Measurements from ENCODE around the gene SPRR2A. TPM values are rescaled to one million over a fixed set of nuclear protein-coding genes. Genes with fewer than 3 reads are reported as not detected.

SPRR2A gene
- total RNA-seq (not detected), polyA plus RNA-seq (not detected), total RNA-seq (0 reads per million in 6 experiments)

GRCh38 chr1:153057375-153057774 lies at the start of gene SPRR2A:
SPRR2A (minus strand) TSS chr1:153057512; CDS start chr1:153056735, 777 bp downstream.
- peaks cover 19 to 79% (median 35%) of the 10 kb centered on the region in 5 donors for H3K27me3 Mint-ChIP-seq
- H3K27ac Mint-ChIP-seq = no peak within 1 kb of the TSS
- no peak for DNase-seq
- POLR2A ChIA-PET = no interaction called here
- H3K4me1 Mint-ChIP-seq = no peaks in the 10 kb centered on the region
- H3K4me3 Mint-ChIP-seq = no peak within 1 kb of the TSS
- no peaks in the 10 kb centered on the region for H3K36me3 Mint-ChIP-seq
- H3K9me3 Mint-ChIP-seq = peaks cover 0 to 10% (median 0%) of the 10 kb centered on the region in 9 donors
- no peak for ATAC-seq

GRCh38 chr1:153100245-153100644 lies 42.9 kb upstream of the SPRR2A start:
- H3K27me3 Mint-ChIP-seq = peaks cover 15 to 51% (median 20%) of the 10 kb centered on the region in 5 donors

GRCh38 chr1:153099461-153100045 lies 42.2 kb upstream of the SPRR2A start:
- H3K27ac Mint-ChIP-seq = no peak overlapping the region

More at GRCh38 chr1:153100245-153100644, 42.9 kb upstream of the SPRR2A start:
- Mint-ChIP-seq H3K9me3 (peaks cover 0 to 17% (median 6%) of the 10 kb centered on the region in 9 donors), H3K36me3 (no peaks in the 10 kb centered on the region), H3K27ac (no peak overlapping the region), H3K4me1 (no peaks in the 10 kb centered on the region), H3K4me3 (no peak overlapping the region)
- POLR2A ChIA-PET = no interaction called here
- DNase-seq (no peak), ATAC-seq (no peak)

GRCh38 chr1:153095764-153096163 lies 38.5 kb upstream of the SPRR2A start:
- ATAC-seq (no peak), DNase-seq (no peak)
- Mint-ChIP-seq H3K36me3 (no peaks in the 10 kb centered on the region), H3K4me1 (no peaks in the 10 kb centered on the region), H3K9me3 (no peaks in the 10 kb centered on the region), H3K4me3 (no peak overlapping the region), H3K27me3 (peaks cover 11 to 24% (median 13%) of the 10 kb centered on the region in 5 donors), H3K27ac (no peak overlapping the region)
- POLR2A ChIA-PET = no interaction called here

More at GRCh38 chr1:153099461-153100045, 42.2 kb upstream of the SPRR2A start:
- peaks cover 15 to 49% (median 19%) of the 10 kb centered on the region in 5 donors for H3K27me3 Mint-ChIP-seq
- ATAC-seq (no peak), DNase-seq (no peak)
- no peak overlapping the region for H3K4me3 Mint-ChIP-seq
- no peaks in the 10 kb centered on the region for H3K36me3 Mint-ChIP-seq
- H3K9me3 Mint-ChIP-seq = peaks cover 0 to 10% (median 2%) of the 10 kb centered on the region in 9 donors
- H3K4me1 Mint-ChIP-seq = no peaks in the 10 kb centered on the region
- POLR2A ChIA-PET = no interaction called here

GRCh38 chr1:153094426-153094825 lies 37.1 kb upstream of the SPRR2A start, which contains the start of gene SPRR2E:
SPRR2E (minus strand) TSS chr1:153094526; CDS start chr1:153093751, 775 bp downstream.
- ATAC-seq (no peak), DNase-seq (no peak)
- no peak within 1 kb of the TSS for H3K4me3 Mint-ChIP-seq
- H3K27me3 Mint-ChIP-seq = peaks cover 11 to 22% (median 15%) of the 10 kb centered on the region in 5 donors
- POLR2A ChIA-PET = no interaction called here
- no peaks in the 10 kb centered on the region for H3K9me3 Mint-ChIP-seq
- no peaks in the 10 kb centered on the region for H3K4me1 Mint-ChIP-seq
- no peaks in the 10 kb centered on the region for H3K36me3 Mint-ChIP-seq
- H3K27ac Mint-ChIP-seq = peak within 1 kb of the TSS in 1 of 10 donors; percentile 32

GRCh38 chr1:153087652-153088051 lies 30.3 kb upstream of the SPRR2A start:
- DNase-seq (no peak), ATAC-seq (no peak)
- Mint-ChIP-seq H3K4me3 (no peak overlapping the region), H3K27ac (no peak overlapping the region), H3K36me3 (no peaks in the 10 kb centered on the region), H3K9me3 (peaks cover 0 to 3% (median 0%) of the 10 kb centered on the region in 9 donors), H3K27me3 (peaks cover 10 to 32% (median 21%) of the 10 kb centered on the region in 5 donors), H3K4me1 (no peaks in the 10 kb centered on the region)
- POLR2A ChIA-PET = no interaction called here

- peaks cover 0 to 9% (median 0%) of the 10 kb centered on the region in 3 donors for H3K36me3 Mint-ChIP-seq
- POLR2A ChIA-PET = no interaction called here
- no peak for ATAC-seq
- no peak overlapping the region for H3K27ac Mint-ChIP-seq
- no peak overlapping the region for H3K4me3 Mint-ChIP-seq
- H3K27me3 Mint-ChIP-seq = peaks cover 20 to 48% (median 22%) of the 10 kb centered on the region in 5 donors
- H3K9me3 Mint-ChIP-seq = peaks cover 0 to 28% (median 7%) of the 10 kb centered on the region in 9 donors
- DNase-seq = no peak
- no peaks in the 10 kb centered on the region for H3K4me1 Mint-ChIP-seq
Observed at GRCh38 chr1:153081736-153082135, 24.4 kb upstream of the SPRR2A start.

- POLR2A ChIA-PET = no interaction called here
- Mint-ChIP-seq H3K27ac (no peak overlapping the region), H3K9me3 (peaks cover 0 to 4% (median 0%) of the 10 kb centered on the region in 9 donors), H3K4me1 (no peaks in the 10 kb centered on the region), H3K27me3 (peaks cover 5 to 17% (median 9%) of the 10 kb centered on the region in 5 donors), H3K4me3 (no peak overlapping the region), H3K36me3 (peaks cover 0 to 4% (median 0%) of the 10 kb centered on the region in 3 donors)
- no peak for DNase-seq
- no peak for ATAC-seq
Observed at GRCh38 chr1:153072806-153073726, 15.8 kb upstream of the SPRR2A start.

- Mint-ChIP-seq H3K9me3 (peaks cover 0 to 8% (median 0%) of the 10 kb centered on the region in 9 donors), H3K4me3 (no peak within 1 kb of the TSS)
- POLR2A ChIA-PET = no interaction called here
Observed at GRCh38 chr1:153071511-153071910, 14.2 kb upstream of the SPRR2A start, which contains the start of gene SPRR2B. SPRR2B (minus strand) TSS chr1:153071611; CDS start chr1:153070839, 772 bp downstream.

GRCh38 chr1:153070243-153070642 lies 12.9 kb upstream of the SPRR2A start:
- no peaks in the 10 kb centered on the region for H3K4me1 Mint-ChIP-seq
- peaks cover 5 to 44% (median 23%) of the 10 kb centered on the region in 5 donors for H3K27me3 Mint-ChIP-seq
- peaks cover 0 to 8% (median 0%) of the 10 kb centered on the region in 9 donors for H3K9me3 Mint-ChIP-seq
- ATAC-seq (no peak), DNase-seq (no peak)
- H3K27ac Mint-ChIP-seq = no peak overlapping the region
- H3K36me3 Mint-ChIP-seq = no peaks in the 10 kb centered on the region
- H3K4me3 Mint-ChIP-seq = no peak overlapping the region
- POLR2A ChIA-PET = no interaction called here

More at GRCh38 chr1:153071511-153071910, 14.2 kb upstream of the SPRR2A start, which contains the start of gene SPRR2B:
- Mint-ChIP-seq H3K36me3 (no peaks in the 10 kb centered on the region), H3K27ac (no peak within 1 kb of the TSS), H3K4me1 (no peaks in the 10 kb centered on the region), H3K27me3 (peaks cover 2 to 32% (median 13%) of the 10 kb centered on the region in 5 donors)
- no peak for ATAC-seq
- DNase-seq = no peak

- POLR2A ChIA-PET = no interaction called here
- peaks cover 0 to 4% (median 0%) of the 10 kb centered on the region in 9 donors for H3K9me3 Mint-ChIP-seq
- DNase-seq (no peak), ATAC-seq (no peak)
- H3K4me3 Mint-ChIP-seq = no peak overlapping the region
- H3K36me3 Mint-ChIP-seq = no peaks in the 10 kb centered on the region
- no peak overlapping the region for H3K27ac Mint-ChIP-seq
- H3K4me1 Mint-ChIP-seq = no peaks in the 10 kb centered on the region
- peaks cover 12 to 69% (median 19%) of the 10 kb centered on the region in 5 donors for H3K27me3 Mint-ChIP-seq
Observed at GRCh38 chr1:153058826-153059784, 1.8 kb upstream of the SPRR2A start.

GRCh38 chr1:153058154-153058553 lies 842 bp upstream of the SPRR2A start:
- ATAC-seq (no peak), DNase-seq (no peak)
- H3K9me3 Mint-ChIP-seq = peaks cover 0 to 4% (median 0%) of the 10 kb centered on the region in 9 donors
- H3K27me3 Mint-ChIP-seq = peaks cover 14 to 71% (median 27%) of the 10 kb centered on the region in 5 donors
- no peaks in the 10 kb centered on the region for H3K4me1 Mint-ChIP-seq
- no peak overlapping the region for H3K4me3 Mint-ChIP-seq
- POLR2A ChIA-PET = no interaction called here
- no peaks in the 10 kb centered on the region for H3K36me3 Mint-ChIP-seq
- H3K27ac Mint-ChIP-seq = no peak overlapping the region
